Suppressor macrophage treated with lipopolysaccharide for 1 hour (primary cell): ENCODE data around the gene CENPQ.

Source experiments
- DNase-seq, 3 donors: peaks; one replicate each; pipeline ENCODE4 v3.0.0-alpha.2; 2020 to 2022

CENPQ gene

GRCh38 chr6:49506569-49507111 is 43.5 kb downstream of the CENPQ start:
- DNase-seq, result no peak

GRCh38 chr6:49509342-49509741 is 46.2 kb downstream of the CENPQ start:
- no peak for DNase-seq

- no peak for DNase-seq
Observed at GRCh38 chr6:49513153-49513989, 50.2 kb downstream of the CENPQ start.

GRCh38 chr6:49514571-49515484 is 51.7 kb downstream of the CENPQ start:
- DNase-seq, result no peak

- no peak for DNase-seq
Observed at GRCh38 chr6:49515485-49516146, 52.4 kb downstream of the CENPQ start.

- DNase-seq, result no peak
Observed at GRCh38 chr6:49516147-49516505, 53.0 kb downstream of the CENPQ start.

GRCh38 chr6:49517919-49518318 is 54.7 kb downstream of the CENPQ start:
- no peak for DNase-seq

- no peak for DNase-seq
Observed at GRCh38 chr6:49519660-49520059, 56.5 kb downstream of the CENPQ start.

GRCh38 chr6:49522710-49523593 is 59.8 kb downstream of the CENPQ start:
- DNase-seq, result no peak

- DNase-seq, result no peak
Observed at GRCh38 chr6:49523901-49524300, 60.7 kb downstream of the CENPQ start.

- no peak for DNase-seq
Observed at GRCh38 chr6:49524541-49524940, 61.4 kb downstream of the CENPQ start.

- peak in 1 of 3 donors; percentile 6 for DNase-seq
Observed at GRCh38 chr6:49526598-49526997, 63.4 kb downstream of the CENPQ start.

GRCh38 chr6:49527320-49527719 is 64.2 kb downstream of the CENPQ start:
- no peak for DNase-seq

- DNase-seq, result no peak
Observed at GRCh38 chr6:49528571-49528970, 65.4 kb downstream of the CENPQ start.

- peak in 2 of 3 donors; percentile 10 to 13 for DNase-seq
Observed at GRCh38 chr6:49530141-49530776, 67.1 kb downstream of the CENPQ start.

- peak; percentile 36 to 78 (median 76) for DNase-seq
Observed at GRCh38 chr6:49531774-49532569, 68.8 kb downstream of the CENPQ start.

- DNase-seq, result no peak
Observed at GRCh38 chr6:49535795-49536194, 72.6 kb downstream of the CENPQ start.

GRCh38 chr6:49539102-49539501 is 75.9 kb downstream of the CENPQ start:
- no peak for DNase-seq

GRCh38 chr6:49540614-49541013 is 77.4 kb downstream of the CENPQ start:
- DNase-seq, result no peak

GRCh38 chr6:49541210-49541724 is 78.1 kb downstream of the CENPQ start:
- peak in 2 of 3 donors; percentile 23 to 33 for DNase-seq
